ENCODE measurements around the gene ZBTB16.

Gene ZBTB16

DNA sequence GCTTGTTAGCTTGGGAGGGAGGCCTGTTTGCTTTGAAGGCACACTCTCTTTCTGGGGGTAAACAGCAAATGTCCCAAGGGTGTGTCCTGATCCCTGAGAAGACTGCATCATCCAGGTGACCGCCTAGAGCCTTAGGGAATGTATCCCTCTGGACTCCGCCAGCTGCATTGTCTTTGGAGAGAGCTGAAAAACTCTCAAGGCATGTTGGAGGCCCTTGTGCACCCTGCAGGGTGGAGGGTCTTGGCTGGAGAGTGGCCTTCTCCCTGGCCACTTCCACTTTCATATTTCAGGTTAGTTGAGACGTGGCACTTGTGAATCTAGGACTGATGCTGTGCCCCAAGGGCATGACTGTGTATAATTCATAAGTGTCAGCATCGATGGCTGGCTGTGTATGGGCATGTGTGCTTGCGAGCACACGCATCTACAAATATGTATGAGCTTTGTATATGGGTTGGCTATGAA lies 70.6 kb downstream of the ZBTB16 start:
- FAIRE-seq (peak; percentile 65), DNase-seq (ENCODE audit: low spot score) (no peak)

DNA sequence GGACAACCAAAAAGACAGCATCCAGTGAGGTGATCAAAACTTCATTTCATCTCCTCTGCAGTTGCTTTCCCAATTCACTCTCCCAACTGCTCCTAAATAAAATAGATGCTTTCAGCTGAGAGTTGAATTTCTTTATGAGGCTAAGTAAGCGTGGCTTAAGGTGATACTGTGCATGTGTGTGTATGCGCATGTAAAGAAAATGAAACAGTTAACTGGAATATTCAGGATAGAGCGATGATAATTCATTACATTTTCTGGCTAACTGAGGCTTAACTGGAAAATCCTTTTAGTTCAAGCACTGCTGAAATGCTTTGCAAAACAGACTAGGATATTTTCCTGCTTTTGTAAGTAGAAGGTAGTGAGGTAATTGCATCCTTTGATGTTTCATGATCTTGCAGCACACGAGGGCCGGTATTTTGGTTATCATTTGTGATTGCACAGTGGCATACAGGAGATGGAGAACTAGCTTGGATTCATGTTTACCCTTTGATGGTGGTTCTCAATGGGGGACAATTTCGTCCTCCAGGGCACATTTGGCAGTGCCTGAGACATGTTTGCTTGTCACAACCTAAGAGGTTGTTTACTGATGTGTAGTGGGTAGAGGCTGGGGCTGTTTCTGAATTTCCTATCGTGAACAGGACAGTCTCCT lies 71.2 kb downstream of the ZBTB16 start:
- FAIRE-seq (no peak), DNase-seq (ENCODE audit: low spot score) (no peak)

GRCh38 chr11:114131461-114131864 lies 72.0 kb downstream of the ZBTB16 start:
- FAIRE-seq (no peak), DNase-seq (ENCODE audit: low spot score) (no peak)

- DNase-seq (ENCODE audit: low spot score) (no peak), FAIRE-seq (no peak)
Measured at GRCh38 chr11:114132417-114132816, 72.9 kb downstream of the ZBTB16 start.

- DNase-seq (ENCODE audit: low spot score) (no peak), FAIRE-seq (no peak)
Measured at GRCh38 chr11:114132944-114133394, 73.5 kb downstream of the ZBTB16 start.

DNA sequence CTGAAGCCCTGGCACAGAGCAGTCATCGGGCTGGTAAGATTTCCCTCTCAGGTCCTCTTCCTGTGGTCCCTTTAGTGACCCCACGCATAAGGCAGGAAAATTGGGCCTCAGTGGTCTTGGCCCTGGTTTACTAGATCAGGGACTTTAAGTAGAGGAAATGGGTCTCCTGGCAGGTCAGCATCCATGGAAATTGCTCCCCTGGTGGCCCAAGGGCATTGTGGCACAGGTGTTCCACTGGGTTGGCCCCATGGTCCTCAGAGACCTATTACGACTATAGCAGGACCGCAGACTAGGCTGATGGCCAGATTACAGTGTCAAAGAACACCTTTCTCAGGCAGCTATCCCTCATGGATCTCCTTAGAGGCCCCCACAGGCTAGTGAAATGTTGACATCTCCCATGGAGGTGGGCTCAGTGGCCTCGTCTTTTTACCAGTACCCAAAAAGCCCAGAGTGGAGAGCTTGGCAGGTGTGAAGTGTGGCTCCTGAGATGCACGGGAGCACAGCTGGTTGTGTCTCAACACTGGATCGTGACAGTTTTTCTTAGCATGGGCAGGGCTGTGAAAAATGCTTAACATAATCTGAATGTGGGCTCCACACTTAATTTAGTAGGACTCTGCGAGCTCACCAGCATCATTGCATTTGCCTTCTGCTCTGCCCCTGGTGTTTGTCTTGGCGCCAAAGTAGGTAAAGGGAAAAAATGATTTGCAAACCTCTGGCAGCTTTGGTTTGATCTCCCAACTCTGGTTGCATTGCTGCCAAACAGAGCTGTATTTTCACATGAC lies 74.2 kb downstream of the ZBTB16 start:
- DNase-seq (ENCODE audit: low spot score) (no peak), FAIRE-seq (no peak)

DNA sequence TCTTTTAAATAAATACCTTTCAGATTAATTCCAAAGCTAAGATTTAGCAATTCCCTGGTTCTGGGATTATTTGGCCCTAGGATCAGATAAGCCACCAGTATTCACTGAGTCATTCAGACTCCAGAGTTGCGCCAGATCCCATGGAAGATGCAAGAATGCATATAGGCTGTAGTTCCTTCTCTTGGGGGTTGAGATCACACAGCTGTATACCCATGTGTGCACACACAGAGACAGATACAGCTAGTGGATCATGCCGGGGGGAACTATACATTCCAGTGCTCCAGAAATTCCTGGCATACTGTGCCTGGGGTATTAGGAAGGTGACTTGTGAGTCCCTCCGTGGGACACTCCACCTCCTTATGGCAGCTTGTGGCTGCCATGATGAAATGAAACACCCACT lies 75.4 kb downstream of the ZBTB16 start:
- FAIRE-seq (no peak), DNase-seq (ENCODE audit: low spot score) (no peak)

GRCh38 chr11:114135737-114136151 lies 76.2 kb downstream of the ZBTB16 start:
- FAIRE-seq (no peak), DNase-seq (ENCODE audit: low spot score) (no peak)

DNA sequence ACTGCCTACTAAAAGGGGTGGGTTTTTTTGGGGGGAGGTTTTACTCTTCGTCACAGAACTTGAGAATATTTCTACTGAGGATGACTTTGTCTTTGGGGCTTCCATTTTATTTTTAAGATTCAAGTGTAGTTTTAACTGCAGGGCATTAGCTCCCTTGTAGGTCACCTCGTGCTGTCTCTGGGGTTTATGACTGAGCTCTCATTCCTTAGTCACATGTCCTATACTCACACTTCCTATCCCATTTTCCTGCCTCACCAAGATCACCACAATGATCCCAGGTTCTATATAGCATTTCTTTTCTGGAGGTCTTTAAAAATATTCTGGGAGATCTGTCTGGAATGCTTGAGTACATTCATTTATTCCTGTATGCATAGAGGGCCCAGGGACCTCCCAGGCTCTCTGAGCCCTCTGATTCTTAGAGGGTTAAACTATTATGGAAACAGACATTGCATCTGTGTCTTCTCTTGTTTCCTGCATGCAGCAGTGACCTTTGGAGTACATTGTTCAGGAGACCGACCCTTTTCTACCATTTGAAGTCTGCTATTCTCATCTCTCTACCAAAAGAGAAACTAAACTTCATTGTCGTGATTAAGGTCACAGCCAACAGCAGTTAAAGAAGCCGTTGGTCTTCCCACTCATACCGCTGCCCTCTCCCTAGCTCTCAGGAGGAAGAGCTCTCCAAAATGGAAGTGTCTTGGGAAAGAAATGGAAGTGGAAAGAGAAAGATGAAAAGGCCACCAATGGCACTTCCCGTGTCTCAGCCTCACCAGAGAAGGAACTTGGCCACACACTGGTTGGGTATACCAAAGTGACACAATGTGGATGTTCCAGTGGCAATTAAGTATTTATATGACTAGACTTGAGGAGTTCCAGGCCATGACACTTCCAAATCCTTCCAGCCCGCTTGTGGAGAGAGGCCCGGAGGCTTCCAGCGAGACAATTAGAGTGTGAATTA lies 77.5 kb downstream of the ZBTB16 start:
- FAIRE-seq, result no peak

GRCh38 chr11:114137838-114138237 lies 78.3 kb downstream of the ZBTB16 start:
- no peak for DNase-seq (ENCODE audit: low spot score)
- no peak for FAIRE-seq

More for the DNA sequence above, 77.5 kb downstream of the ZBTB16 start:
- DNase-seq (ENCODE audit: low spot score), result no peak

DNA sequence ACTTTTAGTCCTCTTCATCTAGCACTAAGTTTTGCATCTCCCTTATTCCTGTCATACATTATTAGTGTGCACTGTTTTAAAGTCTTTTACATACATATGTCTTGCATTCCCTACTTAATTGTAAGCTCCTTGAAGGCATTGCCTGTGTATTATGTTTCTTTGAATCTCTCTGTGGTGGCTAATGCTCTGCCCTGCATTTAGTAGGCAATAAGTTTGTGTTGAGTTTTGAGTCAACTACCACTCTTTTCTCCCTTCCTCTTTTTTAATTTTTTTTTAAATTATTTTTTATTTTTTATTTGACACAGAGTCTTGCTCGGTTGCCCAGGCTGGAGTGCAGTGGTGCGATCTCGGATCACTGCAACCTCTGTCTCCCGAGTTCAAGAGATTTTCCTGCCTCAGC lies 78.9 kb downstream of the ZBTB16 start:
- FAIRE-seq (no peak), DNase-seq (ENCODE audit: low spot score) (no peak)

GRCh38 chr11:114140826-114141225 lies 81.3 kb downstream of the ZBTB16 start:
- DNase-seq (ENCODE audit: low spot score) (no peak), FAIRE-seq (no peak)

DNA sequence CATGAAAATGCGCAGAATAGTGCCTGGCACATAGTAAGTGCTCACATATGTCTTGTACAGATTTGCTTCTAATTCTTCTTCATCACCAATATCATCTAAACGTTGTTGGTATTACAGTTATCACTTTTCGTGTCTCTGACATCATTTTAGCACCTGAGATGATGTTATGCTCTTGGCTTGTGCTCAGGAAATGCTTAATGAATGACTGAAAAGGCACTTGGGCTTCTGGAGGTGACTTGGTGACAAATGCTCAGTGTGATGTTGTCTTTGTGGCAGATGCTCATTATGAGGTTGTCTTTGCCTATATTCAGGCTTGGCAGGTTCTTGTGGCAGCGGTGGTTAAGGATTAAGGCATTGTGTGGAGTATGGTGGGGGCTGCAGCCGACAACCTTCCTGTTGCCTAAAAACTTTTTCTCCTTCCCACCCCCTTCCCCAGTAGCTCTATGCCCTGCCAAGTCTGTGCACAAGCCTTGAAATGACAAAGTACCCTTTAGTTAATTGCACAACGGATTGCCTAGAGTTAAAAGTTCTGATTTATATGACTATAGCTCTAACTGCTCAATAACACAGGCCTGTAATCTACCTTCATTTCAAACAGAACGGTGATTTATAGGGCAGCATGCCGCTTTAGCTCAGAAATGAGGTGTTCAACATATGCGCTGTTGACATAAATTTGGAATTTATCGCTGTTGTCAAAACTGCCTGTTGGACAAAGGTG lies 82.5 kb downstream of the ZBTB16 start:
- DNase-seq (ENCODE audit: low spot score) (no peak), FAIRE-seq (no peak)

DNA sequence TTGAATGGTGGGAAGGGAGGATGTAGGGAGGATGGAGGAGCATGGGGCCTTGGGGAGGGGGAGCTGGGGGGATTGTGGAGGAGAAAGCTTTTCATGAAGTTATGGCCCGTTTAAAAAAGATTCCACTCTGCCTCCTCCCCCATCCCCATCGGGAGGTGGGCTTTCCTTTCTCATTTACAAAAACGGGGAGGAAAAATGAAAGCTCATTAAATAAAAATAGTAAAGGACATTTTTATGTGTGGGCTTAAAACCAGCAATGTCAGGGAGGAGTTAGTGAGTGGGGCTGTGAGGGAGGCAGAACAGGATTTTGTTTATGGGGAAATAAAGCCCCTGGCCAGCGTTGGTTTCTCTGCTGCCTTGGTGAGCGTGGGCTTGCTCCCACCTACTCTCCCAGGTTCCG lies 83.2 kb downstream of the ZBTB16 start:
- no peak for FAIRE-seq
- DNase-seq (ENCODE audit: low spot score), result no peak

GRCh38 chr11:114145166-114145775 lies 85.8 kb downstream of the ZBTB16 start:
- FAIRE-seq (no peak), DNase-seq (ENCODE audit: low spot score) (no peak)

DNA sequence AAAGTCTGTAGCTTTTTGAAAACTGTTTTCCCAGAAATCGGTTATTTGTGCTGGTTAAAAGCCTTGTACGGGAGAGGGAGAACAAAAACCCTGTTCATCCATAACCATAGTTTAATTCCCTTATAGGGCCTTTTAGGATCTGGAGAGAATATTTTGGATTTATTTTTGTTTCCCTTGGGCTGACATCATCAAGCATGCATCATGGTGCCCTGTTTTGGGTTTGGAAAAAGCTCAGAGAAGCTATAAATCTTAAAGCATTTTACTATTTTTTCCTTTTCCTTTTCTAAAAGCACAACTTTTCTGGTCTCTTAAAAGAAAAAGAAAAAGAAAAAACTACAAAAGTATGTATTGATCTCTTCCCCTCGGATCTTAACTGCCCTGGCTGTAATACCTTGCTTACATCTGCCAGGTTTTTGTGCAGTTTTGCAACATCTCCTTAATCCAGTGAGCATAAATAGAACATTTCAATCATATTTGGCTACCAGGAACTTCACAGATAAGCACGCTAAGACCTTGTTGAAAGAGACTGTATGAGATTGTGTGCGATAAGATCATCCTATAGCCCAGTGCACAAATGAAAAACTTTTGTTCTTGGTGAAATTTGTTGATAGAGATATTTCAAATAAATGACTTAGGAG lies 88.0 kb downstream of the ZBTB16 start:
- FAIRE-seq, result no peak
- no peak for DNase-seq (ENCODE audit: low spot score)

DNA sequence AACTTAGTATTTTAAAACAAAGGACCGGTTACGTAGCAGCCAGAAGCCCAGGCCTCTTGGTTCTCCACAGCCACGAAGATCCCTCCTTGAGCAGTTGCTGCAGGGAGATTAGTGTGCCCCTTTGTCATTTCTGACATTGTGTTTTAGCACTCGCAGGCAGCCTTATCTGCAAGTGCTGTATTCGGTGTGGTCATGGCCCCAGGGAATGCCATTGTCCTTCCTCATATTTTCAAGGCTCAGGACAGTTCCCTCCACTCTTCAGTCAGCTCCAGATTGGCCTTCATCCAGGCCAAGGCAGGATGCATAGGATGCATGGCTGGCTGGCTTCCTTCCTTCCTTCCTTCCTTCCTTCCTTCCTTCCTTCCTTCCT lies 88.5 kb downstream of the ZBTB16 start:
- no peak for FAIRE-seq

GRCh38 chr11:114149689-114150407 lies 90.3 kb downstream of the ZBTB16 start:
- FAIRE-seq (peak; percentile 53), DNase-seq (ENCODE audit: low spot score) (no peak)

More for the DNA sequence above, 88.5 kb downstream of the ZBTB16 start:
- DNase-seq (ENCODE audit: low spot score), result no peak

DNA sequence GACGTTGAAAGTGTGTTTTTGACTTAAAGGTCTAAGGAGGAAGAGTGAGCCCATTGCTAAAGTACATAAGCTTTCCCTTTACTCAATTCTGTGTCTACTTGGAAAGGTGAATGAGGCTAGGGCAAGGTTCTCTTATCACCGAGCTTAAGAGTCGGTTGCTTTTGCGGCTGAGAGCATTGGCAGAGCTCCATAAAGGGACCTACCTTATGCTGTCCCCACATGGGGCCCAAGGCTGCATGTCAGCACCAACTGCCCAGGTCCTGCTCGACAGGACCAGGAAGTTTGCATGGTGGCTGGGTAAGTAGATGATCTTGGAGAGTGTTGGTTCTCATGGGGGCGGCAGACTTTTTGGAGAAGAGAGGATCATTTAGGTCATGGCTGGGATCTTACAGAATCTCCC lies 91.2 kb downstream of the ZBTB16 start:
- DNase-seq (ENCODE audit: low spot score), result no peak
- peak; percentile 13 for FAIRE-seq

Data from urothelium cell line (cell line).